ENCODE data around the gene MAP3K5. TPM values are rescaled to one million over a fixed set of nuclear protein-coding genes. Genes with fewer than 3 reads are reported as not detected.

The MAP3K5 gene
- total RNA-seq, 4 donors from 2014 or later: 20.8 to 31.7 (median 23.4) TPM

DNA sequence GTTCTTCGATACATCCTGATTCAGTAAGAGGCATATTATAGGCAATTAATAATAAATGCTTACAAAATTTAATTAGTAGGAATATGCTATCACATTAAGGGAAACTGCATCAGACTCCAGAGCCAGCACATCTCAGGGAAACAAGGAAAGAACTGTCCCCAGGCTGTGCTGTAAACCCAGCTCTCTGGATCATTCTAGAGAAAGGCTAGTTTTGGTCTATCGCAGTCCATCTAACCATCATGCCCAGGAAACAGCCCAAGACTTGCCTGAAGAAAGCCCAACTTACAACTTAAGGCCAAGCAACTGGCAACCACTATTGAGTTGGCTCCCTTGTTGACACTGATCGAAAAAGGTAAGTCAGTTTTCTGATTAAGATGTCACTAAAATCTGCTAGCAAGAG is 11.3 kb downstream of the MAP3K5 start:
- H3K4me3 ChIP-seq: no peak overlapping the region
- peaks cover 0 to 42% (median 12%) of the 10 kb centered on the region in 3 donors for H3K4me1 ChIP-seq
- no peak for TF ChIP-seq POLR2A (IDR thresholded peaks at IDR 0.05)
- no peak overlapping the region for H3K27ac ChIP-seq
- no peaks in the 10 kb centered on the region for H3K27me3 ChIP-seq
- no peaks in the 10 kb centered on the region for H3K36me3 ChIP-seq
- 80 to 87% methylated on average over 2 to 3 of the region's 3 CpGs for WGBS, 2 donors (ENCODE audit: low coverage in 1 of 2)
- ATAC-seq: no peak
- H3K9me3 ChIP-seq: no peaks in the 10 kb centered on the region

DNA sequence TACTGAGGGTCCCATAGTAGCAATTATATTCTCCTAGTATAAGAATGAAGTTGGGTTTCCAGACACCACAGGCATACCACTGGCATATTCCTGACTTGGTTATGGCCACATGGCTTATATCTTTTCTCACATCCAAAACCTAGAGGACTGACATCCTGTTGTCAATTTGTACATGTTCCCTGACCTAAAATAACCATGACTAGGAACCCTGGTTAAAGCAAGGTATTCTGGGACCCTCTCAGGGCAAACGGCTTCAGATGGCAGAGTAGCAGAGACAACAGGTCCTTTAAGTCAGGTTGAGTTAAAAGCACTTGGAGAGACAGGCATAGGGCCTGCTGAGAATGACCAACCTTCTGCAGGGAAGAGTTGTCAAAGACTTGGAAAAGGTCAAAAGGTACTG is 12.6 kb downstream of the MAP3K5 start:
- Histone ChIP-seq H3K4me3 (no peak overlapping the region), H3K36me3 (no peaks in the 10 kb centered on the region), H3K9me3 (no peaks in the 10 kb centered on the region), H3K27me3 (no peaks in the 10 kb centered on the region), H3K27ac (no peak overlapping the region), H3K4me1 (peaks cover 4 to 41% (median 5%) of the 10 kb centered on the region in 3 donors)
- TF ChIP-seq EP300 (IDR thresholded peaks at IDR 0.05) (no peak), POLR2A (IDR thresholded peaks at IDR 0.05) (no peak), POLR2AphosphoS5 (IDR thresholded peaks at IDR 0.05) (no peak)
- TF ChIP-seq, protein P1, sequence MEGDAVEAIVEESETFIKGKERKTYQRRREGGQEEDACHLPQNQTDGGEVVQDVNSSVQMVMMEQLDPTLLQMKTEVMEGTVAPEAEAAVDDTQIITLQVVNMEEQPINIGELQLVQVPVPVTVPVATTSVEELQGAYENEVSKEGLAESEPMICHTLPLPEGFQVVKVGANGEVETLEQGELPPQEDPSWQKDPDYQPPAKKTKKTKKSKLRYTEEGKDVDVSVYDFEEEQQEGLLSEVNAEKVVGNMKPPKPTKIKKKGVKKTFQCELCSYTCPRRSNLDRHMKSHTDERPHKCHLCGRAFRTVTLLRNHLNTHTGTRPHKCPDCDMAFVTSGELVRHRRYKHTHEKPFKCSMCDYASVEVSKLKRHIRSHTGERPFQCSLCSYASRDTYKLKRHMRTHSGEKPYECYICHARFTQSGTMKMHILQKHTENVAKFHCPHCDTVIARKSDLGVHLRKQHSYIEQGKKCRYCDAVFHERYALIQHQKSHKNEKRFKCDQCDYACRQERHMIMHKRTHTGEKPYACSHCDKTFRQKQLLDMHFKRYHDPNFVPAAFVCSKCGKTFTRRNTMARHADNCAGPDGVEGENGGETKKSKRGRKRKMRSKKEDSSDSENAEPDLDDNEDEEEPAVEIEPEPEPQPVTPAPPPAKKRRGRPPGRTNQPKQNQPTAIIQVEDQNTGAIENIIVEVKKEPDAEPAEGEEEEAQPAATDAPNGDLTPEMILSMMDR (IDR thresholded peaks at IDR 0.05): no peak
- 57% methylated on average over 1 of the region's 1 CpG; no CpG with 5 or more reads in 1 of the 2 donors for WGBS, 2 donors (ENCODE audit: low coverage in 1 of 2)
- ATAC-seq: no peak

DNA sequence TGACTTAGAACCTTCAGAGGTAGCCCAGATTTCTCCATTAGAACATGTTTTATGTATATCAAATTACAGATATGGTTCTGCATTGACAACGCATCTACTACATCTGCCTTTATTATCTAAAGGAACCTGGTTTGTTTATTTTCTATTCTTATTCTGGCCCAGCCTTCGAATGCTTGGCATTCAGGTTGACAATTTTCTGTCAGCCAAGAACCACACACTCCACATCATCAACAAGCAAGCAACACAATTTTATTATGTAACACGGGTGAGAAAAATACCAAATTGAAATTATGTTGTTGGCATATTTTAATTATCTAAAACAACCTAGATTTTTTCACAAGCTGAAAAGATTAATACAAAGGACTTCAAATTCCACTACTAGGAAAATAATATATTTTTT is 14.6 kb downstream of the MAP3K5 start:
- Histone ChIP-seq H3K4me3 (no peak overlapping the region), H3K36me3 (no peaks in the 10 kb centered on the region), H3K27ac (no peak overlapping the region), H3K27me3 (no peaks in the 10 kb centered on the region), H3K9me3 (no peaks in the 10 kb centered on the region), H3K4me1 (peaks cover 6 to 50% (median 7%) of the 10 kb centered on the region in 3 donors)
- TF ChIP-seq, protein P1 (IDR thresholded peaks at IDR 0.05): no peak
- no peak for TF ChIP-seq POLR2AphosphoS5 (IDR thresholded peaks at IDR 0.05)
- TF ChIP-seq POLR2A (IDR thresholded peaks at IDR 0.05): no peak
- TF ChIP-seq EP300 (IDR thresholded peaks at IDR 0.05): no peak
- ATAC-seq: no peak
- WGBS, 2 donors (ENCODE audit: low coverage in 1 of 2): 74 to 87% methylated on average over 3 of the region's 3 CpGs

- no peaks in the 10 kb centered on the region for H3K9me3 ChIP-seq
- no peaks in the 10 kb centered on the region for H3K36me3 ChIP-seq
- H3K4me1 ChIP-seq: peaks cover 6 to 59% (median 7%) of the 10 kb centered on the region in 3 donors
- no peak for ATAC-seq
- H3K4me3 ChIP-seq: no peak overlapping the region
- TF ChIP-seq EP300 (IDR thresholded peaks at IDR 0.05) (no peak), POLR2A (IDR thresholded peaks at IDR 0.05) (no peak), POLR2AphosphoS5 (IDR thresholded peaks at IDR 0.05) (no peak)
- TF ChIP-seq, protein P1 (IDR thresholded peaks at IDR 0.05): no peak
- 93 to 100% methylated on average over 2 of the region's 2 CpGs for WGBS, 2 donors (ENCODE audit: low coverage in 1 of 2)
- H3K27ac ChIP-seq: no peak overlapping the region
- no peaks in the 10 kb centered on the region for H3K27me3 ChIP-seq
Observed at GRCh38 chr6:136775548-136775947, 16.7 kb downstream of the MAP3K5 start.

- TF ChIP-seq POLR2A (IDR thresholded peaks at IDR 0.05) (no peak), POLR2AphosphoS5 (IDR thresholded peaks at IDR 0.05) (no peak), EP300 (IDR thresholded peaks at IDR 0.05) (no peak)
- TF ChIP-seq, protein P1 (IDR thresholded peaks at IDR 0.05): no peak
- Histone ChIP-seq H3K36me3 (no peaks in the 10 kb centered on the region), H3K4me1 (peaks cover 6 to 58% (median 7%) of the 10 kb centered on the region in 3 donors), H3K27ac (no peak overlapping the region), H3K9me3 (no peaks in the 10 kb centered on the region), H3K4me3 (no peak overlapping the region), H3K27me3 (no peaks in the 10 kb centered on the region)
- no peak for ATAC-seq
- WGBS, 2 donors (ENCODE audit: low coverage in 1 of 2): 83 to 87% methylated on average over 2 to 3 of the region's 3 CpGs
Observed at GRCh38 chr6:136775081-136775480, 17.2 kb downstream of the MAP3K5 start.

Data from gastroesophageal sphincter (tissue), 4 donors.